Measurements from ENCODE around the gene MALSU1.
A peak's percentile ranks its signal among the peaks of the same experiment; 100 is the strongest.
"Not testable (repeated sequence)": the region's sequence is repeated elsewhere in the genome, so short reads cannot be mapped to it uniquely, and the experiment has no call there.

The MALSU1 gene

GRCh38 chr7:23283086-23283485 lies 16.1 kb upstream of the MALSU1 start:
- DNase-seq, result no peak
- intact Hi-C loops (cut with DNase I), result no loop called here

- no peak for DNase-seq
- intact Hi-C loops (cut with DNase I), result no loop called here
Measured at GRCh38 chr7:23284871-23285270, 14.3 kb upstream of the MALSU1 start.

- intact Hi-C loops (cut with DNase I), result no loop called here
Measured at GRCh38 chr7:23285657-23286646, 13.2 kb upstream of the MALSU1 start.

GRCh38 chr7:23287612-23288011 lies 11.5 kb upstream of the MALSU1 start:
- no peak for DNase-seq
- intact Hi-C loops (cut with DNase I), result no loop called here

More at GRCh38 chr7:23285657-23286646, 13.2 kb upstream of the MALSU1 start:
- no peak for DNase-seq

- DNase-seq, result no peak
- intact Hi-C loops (cut with DNase I), result no loop called here
Measured at GRCh38 chr7:23290993-23291392, 8.1 kb upstream of the MALSU1 start.

GRCh38 chr7:23291957-23292560 lies 7.1 kb upstream of the MALSU1 start:
- intact Hi-C loops (cut with DNase I), result no loop called here
- no peak for DNase-seq

GRCh38 chr7:23292623-23293022 lies 6.5 kb upstream of the MALSU1 start:
- intact Hi-C loops (cut with DNase I), result no loop called here
- no peak for DNase-seq

GRCh38 chr7:23293500-23294073 lies 5.6 kb upstream of the MALSU1 start:
- DNase-seq, result no peak
- intact Hi-C loops (cut with DNase I), result no loop called here

GRCh38 chr7:23294549-23295400 lies 4.4 kb upstream of the MALSU1 start:
- intact Hi-C loops (cut with DNase I), result loop anchor here (5.0 kb wide), 1 partner anchor 112 kb away; the partner anchor contains the start of gene NUP42
- no peak for DNase-seq

- no peak for DNase-seq
- intact Hi-C loops (cut with DNase I), result loop anchor here (5.0 kb wide), 1 partner anchor 113 kb away; the partner anchor contains the start of gene NUP42
Measured at GRCh38 chr7:23295401-23295697, 3.8 kb upstream of the MALSU1 start.

- peak in 2 of 42 donors; percentile 2 to 7 for DNase-seq
- intact Hi-C loops (cut with DNase I), result loop anchor here (5.0 kb wide), 1 partner anchor 116 kb away; the partner anchor contains the start of gene NUP42
Measured at GRCh38 chr7:23298141-23298881, 828 bp upstream of the MALSU1 start.

- peak in 1 of 42 donors; percentile 10 for DNase-seq
- intact Hi-C loops (cut with DNase I), result loop anchor here (5.0 kb wide), 1 partner anchor 118 kb away; the partner anchor contains the start of gene NUP42
Measured at GRCh38 chr7:23299770-23300300, 696 bp downstream of the MALSU1 start.

- DNase-seq, result no peak
- intact Hi-C loops (cut with DNase I), result no loop called here
Measured at GRCh38 chr7:23306936-23307521, 7.9 kb downstream of the MALSU1 start.

- intact Hi-C loops (cut with DNase I), result no loop called here
- no peak for DNase-seq
Measured at GRCh38 chr7:23308754-23309153, 9.6 kb downstream of the MALSU1 start.

GRCh38 chr7:23312141-23312540 lies 13.0 kb downstream of the MALSU1 start:
- intact Hi-C loops (cut with DNase I); DNase-seq: not testable (repeated sequence)

- intact Hi-C loops (cut with DNase I), result no loop called here
- no peak for DNase-seq
Measured at GRCh38 chr7:23315366-23315765, 16.2 kb downstream of the MALSU1 start.

- intact Hi-C loops (cut with DNase I), result no loop called here
- no peak for DNase-seq
Measured at GRCh38 chr7:23331132-23331531, 32.0 kb downstream of the MALSU1 start.

- no peak for DNase-seq
- intact Hi-C loops (cut with DNase I), result no loop called here
Measured at GRCh38 chr7:23332193-23332592, 33.1 kb downstream of the MALSU1 start.
